Amniotic stem cell (primary cell): ENCODE results near the gene ERCC1.
A peak's percentile ranks its signal among the peaks of the same experiment; 100 is the strongest.

Experiments used
- DNase-seq: peaks from one replicate; lab custom pipeline; 2025; lab: John Stamatoyannopoulos, UW

ERCC1 gene

GRCh38 chr19:45423589-45424190 lies at the start of gene ERCC1:
Gene ERCC1, minus strand, starts transcription at chr19:45423917. Its CDS starts 543 bp downstream, at chr19:45423374.
- peak; percentile 90 for DNase-seq

- no peak for DNase-seq
These were observed 49.6 kb upstream of the ERCC1 start for GRCh38 chr19:45473367-45473681.

GRCh38 chr19:45472563-45473366 lies 49.0 kb upstream of the ERCC1 start:
- no peak for DNase-seq

GRCh38 chr19:45471931-45472562 lies 48.3 kb upstream of the ERCC1 start:
- no peak for DNase-seq

- no peak for DNase-seq
These were observed 47.6 kb upstream of the ERCC1 start for GRCh38 chr19:45471111-45471930.

- no peak for DNase-seq
These were observed 47.0 kb upstream of the ERCC1 start for GRCh38 chr19:45470762-45471081.

GRCh38 chr19:45469945-45470761 lies 46.4 kb upstream of the ERCC1 start:
- no peak for DNase-seq

GRCh38 chr19:45469132-45469944 lies 45.6 kb upstream of the ERCC1 start:
- DNase-seq = peak; percentile 59

- DNase-seq = no peak
These were observed 45.0 kb upstream of the ERCC1 start for GRCh38 chr19:45468803-45469131.

- DNase-seq = no peak
These were observed 44.5 kb upstream of the ERCC1 start for GRCh38 chr19:45468159-45468651.

GRCh38 chr19:45467456-45468158 lies 43.9 kb upstream of the ERCC1 start, which contains the start of gene FOSB:
Gene FOSB, plus strand, starts transcription at chr19:45467996. Its CDS starts 591 bp downstream, at chr19:45468587.
- DNase-seq = peak; percentile 94

GRCh38 chr19:45467115-45467455 lies 43.4 kb upstream of the ERCC1 start:
- DNase-seq = no peak

GRCh38 chr19:45464852-45465441 lies 41.2 kb upstream of the ERCC1 start:
- DNase-seq = no peak

- DNase-seq = no peak
These were observed 40.6 kb upstream of the ERCC1 start for GRCh38 chr19:45464274-45464673.

GRCh38 chr19:45463241-45463640 lies 39.5 kb upstream of the ERCC1 start:
- no peak for DNase-seq

- DNase-seq = no peak
These were observed 38.5 kb upstream of the ERCC1 start for GRCh38 chr19:45462174-45462573.

- no peak for DNase-seq
These were observed 37.2 kb upstream of the ERCC1 start for GRCh38 chr19:45460807-45461347.

- DNase-seq = no peak
These were observed 34.1 kb upstream of the ERCC1 start for GRCh38 chr19:45457776-45458175.

GRCh38 chr19:45456500-45456815 lies 32.7 kb upstream of the ERCC1 start:
- DNase-seq = no peak
